Brain microvascular endothelial cell (primary cell): ENCODE data around the gene FDXR.

ENCODE experiments used
- DNase-seq: peaks from one replicate; pipeline ENCODE4 v3.0.0-alpha.2; 2020
- H3K27ac ChIP-seq: fragments of 250-450 bp; sonication (Bioruptor Pico); 2 replicates; pipeline ENCODE4 v1.5.1; 2020; ENCODE audit warnings: mild to moderate bottlenecking, moderate library complexity
- H3K27me3 ChIP-seq: fragments of 250-450 bp; sonication (Bioruptor Pico); replicated peaks from 2 replicates; pipeline ENCODE4 v1.5.1; 2020; ENCODE audit warnings: mild to moderate bottlenecking
- H3K36me3 ChIP-seq: fragments of 250-450 bp; sonication (Bioruptor Pico); replicated peaks from 2 replicates; pipeline ENCODE4 v1.5.1; 2020; ENCODE audit warnings: mild to moderate bottlenecking
- H3K4me3 ChIP-seq: 2 replicates; pipeline ENCODE4 v1.5.1; 2011; ENCODE audit warnings: low read depth, mild to moderate bottlenecking, control low read depth, low read length, moderate library complexity
- CTCF ChIP-seq: IDR thresholded peaks from 2 replicates; pipeline ENCODE4 v1.5.1; 2011; ENCODE audit warnings: low read depth, mild to moderate bottlenecking, moderate library complexity, low read length, control low read depth, inconsistent platforms; ENCODE audit errors: missing control alignments
- in situ Hi-C: cut with HindIII; loops from 2 replicates; pipeline ENCODE4 v1.10.0; 2017; ENCODE audit warnings: low sequenced_read_pairs, low pct_ligation_motif_present

FDXR gene

GRCh38 chr17:74900208-74900607 is 27.4 kb upstream of the FDXR start:
- Histone ChIP-seq H3K27me3 (peaks cover 7% of the 10 kb centered on the region), H3K4me3 (no peak overlapping the region), H3K36me3 (no peaks in the 10 kb centered on the region), H3K27ac (no peak overlapping the region)
- TF ChIP-seq CTCF: no peak
- in situ Hi-C loops: no loop called here
- no peak for DNase-seq

GRCh38 chr17:74898376-74898946 is 25.7 kb upstream of the FDXR start:
- in situ Hi-C loops: no loop called here
- Histone ChIP-seq H3K36me3 (no peaks in the 10 kb centered on the region), H3K4me3 (no peak overlapping the region), H3K27ac (no peak overlapping the region), H3K27me3 (peaks cover 23% of the 10 kb centered on the region)
- DNase-seq: no peak
- TF ChIP-seq CTCF: no peak

GRCh38 chr17:74893936-74894671 is 21.3 kb upstream of the FDXR start:
- in situ Hi-C loops: no loop called here
- Histone ChIP-seq H3K27ac (no peak overlapping the region), H3K36me3 (no peaks in the 10 kb centered on the region), H3K27me3 (peaks cover 44% of the 10 kb centered on the region), H3K4me3 (no peak overlapping the region)
- TF ChIP-seq CTCF: no peak
- no peak for DNase-seq

- TF ChIP-seq CTCF: no peak
- in situ Hi-C loops: no loop called here
- H3K27me3 ChIP-seq: peaks cover 48% of the 10 kb centered on the region
- no peak within 1 kb of the TSS for H3K27ac ChIP-seq
- no peaks in the 10 kb centered on the region for H3K36me3 ChIP-seq
- DNase-seq: no peak
- H3K4me3 ChIP-seq: no peak within 1 kb of the TSS
Measured at GRCh38 chr17:74892974-74893911, 20.4 kb upstream of the FDXR start, which contains the start of gene FADS6. Gene FADS6 (minus strand): TSS chr17:74893633. CDS start chr17:74893595, 38 bp downstream.

- in situ Hi-C loops: no loop called here
- peak; percentile 9 for TF ChIP-seq CTCF
- H3K27ac ChIP-seq: no peak overlapping the region
- no peak overlapping the region for H3K4me3 ChIP-seq
- H3K36me3 ChIP-seq: no peaks in the 10 kb centered on the region
- no peak for DNase-seq
- peaks cover 48% of the 10 kb centered on the region for H3K27me3 ChIP-seq
Measured at GRCh38 chr17:74892013-74892841, 19.4 kb upstream of the FDXR start.
